Liver (tissue), 6 donors: ENCODE data around the gene SPRR1A. TPM values are rescaled to one million over a fixed set of nuclear protein-coding genes. Genes with fewer than 3 reads are reported as not detected.

Source experiments
- ATF3 ChIP-seq: IDR thresholded peaks from 2 replicates; pipeline ENCODE4 v1.6.1; 2016; ENCODE audit warnings: antibody characterized with exemption
- EGR1 ChIP-seq, 2 donors: IDR thresholded peaks; 2 replicates each; pipeline ENCODE4 v1.6.1; 2016 to 2018; ENCODE audit warnings: antibody characterized with exemption in 2 of 2, low read depth in 2 of 2
- HNF4G ChIP-seq: IDR thresholded peaks from 2 replicates; pipeline ENCODE4 v1.6.1; 2016; ENCODE audit warnings: antibody characterized with exemption
- JUND ChIP-seq, 2 donors: IDR thresholded peaks; 2 replicates each; pipeline ENCODE4 v1.6.1; 2016; ENCODE audit warnings: antibody characterized with exemption in 2 of 2
- MAX ChIP-seq: IDR thresholded peaks from 2 replicates; pipeline ENCODE4 v1.6.1; 2016; ENCODE audit warnings: antibody characterized with exemption
- NR2F2 ChIP-seq: IDR thresholded peaks from 2 replicates; pipeline ENCODE4 v1.6.1; 2016; ENCODE audit warnings: antibody characterized with exemption
- REST ChIP-seq: IDR thresholded peaks from 2 replicates; pipeline ENCODE4 v1.6.1; 2016; ENCODE audit warnings: antibody characterized with exemption, mild to moderate bottlenecking
- RXRA ChIP-seq, 2 donors: IDR thresholded peaks; 2 replicates each; pipeline ENCODE4 v1.6.1; 2017 to 2018; ENCODE audit warnings: antibody characterized with exemption in 2 of 2, mild to moderate bottlenecking in 1 of 2
- polyA plus RNA-seq, 2 donors: library from polyadenylated mRNA; stranded (reverse) in 1 of 2; unstranded in 1 of 2; fragments of 200-250 nt in 1 of 2; fragments of >200 nt in 1 of 2; fragmentation: Nextera tagmentation in 1 of 2; extraction: Ambion mirVana in 1 of 2; gene quantifications; one replicate each; pipeline versions ENCODE4 v1.2.1 to v1.2.3, GENCODE V29; 2013 to 2015
- small RNA-seq: library from RNA; depleted of rRNA; stranded (forward); fragments of <200 nt; gene quantifications from one replicate; pipeline ENCODE3, GENCODE V24; 2014
- total RNA-seq, 2 donors: library from RNA; depleted of rRNA; stranded (reverse); fragments of >200 nt; gene quantifications; one replicate each; pipeline ENCODE4 v1.2.3, GENCODE V29; 2014
- donor health status: healthy.
- donor health status: healthy.
- donor health status: healthy.

SPRR1A gene
- total and polyA plus RNA-seq, 4 donors, result not detected

GRCh38 chr1:153035211-153035610 lies 51.3 kb downstream of the SPRR1A start (continued):
- TF ChIP-seq REST, result no peak
- TF ChIP-seq ATF3, result no peak
- TF ChIP-seq EGR1 (IDR thresholded peaks at IDR 0.05; ENCODE audit: low read depth in 2 of 2), result no peak
- no peak for TF ChIP-seq RXRA (IDR thresholded peaks at IDR 0.05)
- no peak for TF ChIP-seq MAX
- TF ChIP-seq NR2F2, result no peak
- no peak for TF ChIP-seq HNF4G
- TF ChIP-seq JUND (IDR thresholded peaks at IDR 0.05), result no peak

Small RNAs within 50 kb of the gene (small RNA-seq; reads per million reads assigned to genes)
- gene AL356867.1 (not detected), gene RF00322 (not detected), gene SPRR1A (not detected)

Other genes starting within 250 kb of the SPRR1A start
- not detected for gene KPRP, start 226.1 kb upstream of the SPRR1A start, total RNA-seq
- not detected for gene KPRP, start 226.1 kb upstream of the SPRR1A start, polyA plus RNA-seq
- not detected for gene LCE1F, start 208.9 kb upstream of the SPRR1A start, total RNA-seq
- gene LCE1F, start 208.9 kb upstream of the SPRR1A start, polyA plus RNA-seq, result not detected
- not detected for gene LCE1E, start 197.8 kb upstream of the SPRR1A start, total RNA-seq
- not detected for gene LCE1E, start 197.8 kb upstream of the SPRR1A start, polyA plus RNA-seq
- not detected for gene LCE1D, start 187.4 kb upstream of the SPRR1A start, total RNA-seq
- gene LCE1D, start 187.4 kb upstream of the SPRR1A start, polyA plus RNA-seq, result not detected
- gene LCE1C, start 177.4 kb upstream of the SPRR1A start, total RNA-seq, result not detected
- not detected for gene LCE1C, start 177.4 kb upstream of the SPRR1A start, polyA plus RNA-seq
- gene LCE1B, start 172.1 kb upstream of the SPRR1A start, total RNA-seq, result not detected
- not detected for gene LCE1B, start 172.1 kb upstream of the SPRR1A start, polyA plus RNA-seq
- not detected for gene LCE1A, start 156.6 kb upstream of the SPRR1A start, total RNA-seq
- not detected for gene LCE1A, start 156.6 kb upstream of the SPRR1A start, polyA plus RNA-seq
- not detected for gene LCE6A, start 141.2 kb upstream of the SPRR1A start, total RNA-seq
- not detected for gene LCE6A, start 141.2 kb upstream of the SPRR1A start, polyA plus RNA-seq
- not detected for gene LCE7A, start 124.1 kb upstream of the SPRR1A start, total RNA-seq
- not detected for gene LCE7A, start 124.1 kb upstream of the SPRR1A start, polyA plus RNA-seq
- gene SMCP, start 105.8 kb upstream of the SPRR1A start, total RNA-seq, result not detected
- gene SMCP, start 105.8 kb upstream of the SPRR1A start, polyA plus RNA-seq, result not detected
- gene IVL, start 75.5 kb upstream of the SPRR1A start, total RNA-seq, result not detected
- under 1 TPM in 1 of 2 donors, not detected in 1; 0.02 TPM for gene IVL, start 75.5 kb upstream of the SPRR1A start, polyA plus RNA-seq
- not detected for gene SPRR5, start 36.9 kb upstream of the SPRR1A start, total RNA-seq
- gene SPRR5, start 36.9 kb upstream of the SPRR1A start, polyA plus RNA-seq, result not detected
- gene SPRR4, start 13.4 kb upstream of the SPRR1A start, total RNA-seq, result not detected
- not detected for gene SPRR4, start 13.4 kb upstream of the SPRR1A start, polyA plus RNA-seq
- not detected for gene SPRR3, start 17.7 kb downstream of the SPRR1A start, total RNA-seq
- under 1 TPM in 1 of 2 donors, not detected in 1; 0.61 TPM for gene SPRR3, start 17.7 kb downstream of the SPRR1A start, polyA plus RNA-seq
- gene SPRR1B, start 47.1 kb downstream of the SPRR1A start, total RNA-seq, result not detected
- not detected for gene SPRR1B, start 47.1 kb downstream of the SPRR1A start, polyA plus RNA-seq
- gene SPRR2D, start 57.0 kb downstream of the SPRR1A start, total RNA-seq, result not detected
- gene SPRR2D, start 57.0 kb downstream of the SPRR1A start, polyA plus RNA-seq, result under 1 TPM in 1 of 2 donors, not detected in 1; 0.09 TPM
- gene SPRR2A, start 73.4 kb downstream of the SPRR1A start, total RNA-seq, result not detected
- gene SPRR2A, start 73.4 kb downstream of the SPRR1A start, polyA plus RNA-seq, result not detected
- not detected for gene SPRR2B, start 87.5 kb downstream of the SPRR1A start, total RNA-seq
- not detected for gene SPRR2B, start 87.5 kb downstream of the SPRR1A start, polyA plus RNA-seq
- gene SPRR2E, start 110.4 kb downstream of the SPRR1A start, total RNA-seq, result not detected
- gene SPRR2E, start 110.4 kb downstream of the SPRR1A start, polyA plus RNA-seq, result not detected
- gene SPRR2F, start 129.4 kb downstream of the SPRR1A start, total RNA-seq, result not detected
- not detected for gene SPRR2F, start 129.4 kb downstream of the SPRR1A start, polyA plus RNA-seq
- gene SPRR2G, start 166.8 kb downstream of the SPRR1A start, total RNA-seq, result not detected
- not detected for gene SPRR2G, start 166.8 kb downstream of the SPRR1A start, polyA plus RNA-seq
- not detected for gene LELP1, start 219.3 kb downstream of the SPRR1A start, total RNA-seq
- not detected for gene LELP1, start 219.3 kb downstream of the SPRR1A start, polyA plus RNA-seq
- not detected for gene PRR9, start 233.5 kb downstream of the SPRR1A start, total RNA-seq
- not detected for gene PRR9, start 233.5 kb downstream of the SPRR1A start, polyA plus RNA-seq